Body of pancreas (tissue), 4 donors: ENCODE results near the gene SLC26A6. TPM values are rescaled to one million over a fixed set of nuclear protein-coding genes. Genes with fewer than 3 reads are reported as not detected.

ENCODE experiments used
- ATAC-seq: fragments of 150-250 bp; one replicate; pipeline ENCODE4 v1.9.1; 2016
- DNase-seq, 4 donors: peaks; one replicate each; pipeline ENCODE4 v3.0.0-alpha.2; 2019
- H3K27ac ChIP-seq, 4 donors: fragments of 200-600 bp; sonication (generic); 1 replicate in 3 of 4; 2 replicates in 1 of 4; pipeline versions ENCODE4 v1.5.1 to v1.6.1; 2016 to 2019; ENCODE audit warnings: mild to moderate bottlenecking in 1 of 4, mixed read lengths in 1 of 4, moderate library complexity in 1 of 4
- H3K27me3 ChIP-seq, 2 donors: fragments of 200-600 bp; sonication (generic); one replicate each; pipeline ENCODE4 v1.6.0; 2016; ENCODE audit warnings: mild to moderate bottlenecking in 1 of 2
- H3K36me3 ChIP-seq, 2 donors: fragments of 200-600 bp; sonication (generic); replicated peaks in 1 of 2; 2 replicates each; pipeline ENCODE4 v1.5.1; 2016; ENCODE audit warnings: low read depth in 2 of 2; ENCODE audit not compliant: insufficient read depth in 1 of 2
- H3K4me1 ChIP-seq: fragments of 200-600 bp; sonication (generic); one replicate; pipeline ENCODE4 v1.6.0; 2016
- H3K4me3 ChIP-seq, 2 donors: fragments of 200-600 bp; sonication (generic); 1 replicate in 1 of 2; 2 replicates in 1 of 2; pipeline ENCODE4 v1.5.1; 2016 to 2019
- H3K9me3 ChIP-seq, 3 donors: fragments of 200-600 bp; sonication (generic); 1 replicate in 2 of 3; 2 replicates in 1 of 3; pipeline ENCODE4 v1.5.1; 2016
- CTCF ChIP-seq, 7 experiments: fragments of 450-650 bp in 4 of 7; fragments of 200-600 bp in 3 of 7; sonication (generic) in 3 of 7; IDR thresholded peaks; one replicate each; pipeline ENCODE4 v1.5.1; 2016 to 2019; ENCODE audit warnings: antibody characterized with exemption in 7 of 7
- POLR2A ChIP-seq, 3 donors: fragments of 450-650 bp; IDR thresholded peaks; one replicate each; pipeline ENCODE4 v1.6.1; 2016; ENCODE audit warnings: antibody characterized with exemption in 3 of 3, mild to moderate bottlenecking in 2 of 3
- WGBS, 2 donors: methylation state at CpG; one replicate each; pipeline ENCODE4 v1.1.5; 2017; 5-methylcytosine and 5-hydroxymethylcytosine counted together
- intact Hi-C: fragments of 100-400 bp; cut with DNase I; formaldehyde crosslinking; loops from one replicate; pipeline ENCODE4 v1.15.1; 2023
- total RNA-seq, 2 donors: library from RNA; depleted of rRNA; stranded (reverse); fragments of >200 nt; gene quantifications; one replicate each; pipeline ENCODE4 v1.1.0, GENCODE V29; 2016

Gene SLC26A6
- total RNA-seq, 2 donors from 2014 or later = 17.8 to 35.0 TPM

- H3K27me3 ChIP-seq = no peaks in the 10 kb centered on the region
- no peak overlapping the region for H3K4me3 ChIP-seq
- ATAC-seq = peak; percentile 22
- H3K4me1 ChIP-seq = peaks cover 13% of the 10 kb centered on the region
- DNase-seq = peak; percentile 26 to 37 (median 28)
- H3K36me3 ChIP-seq = peaks cover 7 to 21% of the 10 kb centered on the region in 2 donors
- H3K27ac ChIP-seq = no peak overlapping the region
- no peaks in the 10 kb centered on the region for H3K9me3 ChIP-seq
- WGBS, 2 donors = 26 to 27% methylated on average over 9 to 10 of the region's 10 CpGs
- no peak for TF ChIP-seq CTCF (IDR thresholded peaks at IDR 0.05)
- TF ChIP-seq POLR2A (IDR thresholded peaks at IDR 0.05) = no peak
- intact Hi-C loops = no loop called here
These were observed 39.6 kb downstream of the SLC26A6 start for GRCh38 chr3:48595526-48596121.

- no peak for DNase-seq
- no peaks in the 10 kb centered on the region for H3K9me3 ChIP-seq
- H3K4me3 ChIP-seq = no peak within 1 kb of the TSS
- ATAC-seq = peak; percentile 17
- H3K4me1 ChIP-seq = peaks cover 13% of the 10 kb centered on the region
- TF ChIP-seq POLR2A (IDR thresholded peaks at IDR 0.05) = no peak
- TF ChIP-seq CTCF (IDR thresholded peaks at IDR 0.05) = no peak
- no peak within 1 kb of the TSS for H3K27ac ChIP-seq
- intact Hi-C loops = no loop called here
- 4% methylated on average over 34 of the region's 35 CpGs; no CpG with 5 or more reads in 1 of the 2 donors for WGBS, 2 donors
- H3K36me3 ChIP-seq = peaks cover 6 to 15% of the 10 kb centered on the region in 2 donors
- no peaks in the 10 kb centered on the region for H3K27me3 ChIP-seq
These were observed 40.2 kb downstream of the SLC26A6 start, which contains the start of gene COL7A1 for GRCh38 chr3:48595075-48595525. Gene COL7A1, minus strand, starts transcription at chr3:48595329. Its CDS starts 170 bp downstream, at chr3:48595159.

GRCh38 chr3:48594417-48595049, 40.7 kb downstream of the SLC26A6 start:
- intact Hi-C loops = no loop called here
- peaks cover 2 to 11% of the 10 kb centered on the region in 2 donors for H3K36me3 ChIP-seq
- H3K4me1 ChIP-seq = peaks cover 13% of the 10 kb centered on the region
- H3K4me3 ChIP-seq = no peak overlapping the region
- ATAC-seq (no peak), DNase-seq (no peak)
- no peaks in the 10 kb centered on the region for H3K27me3 ChIP-seq
- no peak overlapping the region for H3K27ac ChIP-seq
- no peak for TF ChIP-seq CTCF (IDR thresholded peaks at IDR 0.05)
- TF ChIP-seq POLR2A (IDR thresholded peaks at IDR 0.05) = no peak
- 43 to 45% methylated on average over 30 to 39 of the region's 39 CpGs for WGBS, 2 donors
- no peaks in the 10 kb centered on the region for H3K9me3 ChIP-seq

- Histone ChIP-seq H3K27me3 (no peaks in the 10 kb centered on the region), H3K27ac (no peak overlapping the region), H3K36me3 (peaks cover 0 to 2% of the 10 kb centered on the region in 2 donors), H3K4me3 (no peak overlapping the region), H3K4me1 (peaks cover 13% of the 10 kb centered on the region), H3K9me3 (no peaks in the 10 kb centered on the region)
- no peak for ATAC-seq
- TF ChIP-seq POLR2A (IDR thresholded peaks at IDR 0.05) = no peak
- no peak for TF ChIP-seq CTCF (IDR thresholded peaks at IDR 0.05)
- DNase-seq = no peak
- 83% methylated on average over 9 of the region's 9 CpGs; no CpG with 5 or more reads in 1 of the 2 donors for WGBS, 2 donors
- intact Hi-C loops = no loop called here
These were observed 41.9 kb downstream of the SLC26A6 start for GRCh38 chr3:48593337-48593736.
